ENCODE results near the gene TNFSF4.

Gene TNFSF4

GRCh38 chr1:173210716-173211231 lies 3.6 kb upstream of the TNFSF4 start:
- no peak for DNase-seq (ENCODE audit: low read depth)

- no peak for DNase-seq (ENCODE audit: low read depth)
These were observed 3.2 kb upstream of the TNFSF4 start for GRCh38 chr1:173210283-173210682.

GRCh38 chr1:173208868-173209267 lies 1.7 kb upstream of the TNFSF4 start:
- DNase-seq (ENCODE audit: low read depth) = no peak

- no peak for DNase-seq (ENCODE audit: low read depth)
These were observed 1.0 kb upstream of the TNFSF4 start for GRCh38 chr1:173208146-173208545.

- DNase-seq (ENCODE audit: low read depth) = no peak
These were observed 1.7 kb downstream of the TNFSF4 start for GRCh38 chr1:173205146-173206051.

- DNase-seq (ENCODE audit: low read depth) = no peak
These were observed 2.4 kb downstream of the TNFSF4 start for GRCh38 chr1:173204693-173205092.

- peak; percentile 68 for DNase-seq (ENCODE audit: low read depth)
These were observed 4.5 kb downstream of the TNFSF4 start for GRCh38 chr1:173202424-173203145.

- no peak for DNase-seq (ENCODE audit: low read depth)
These were observed 5.2 kb downstream of the TNFSF4 start for GRCh38 chr1:173201969-173202368.

GRCh38 chr1:173195596-173196088 lies 11.5 kb downstream of the TNFSF4 start:
- DNase-seq (ENCODE audit: low read depth) = no peak

- DNase-seq (ENCODE audit: low read depth) = peak; percentile 58
These were observed 13.5 kb downstream of the TNFSF4 start for GRCh38 chr1:173193639-173194038.

GRCh38 chr1:173191011-173191705 lies 16.0 kb downstream of the TNFSF4 start:
- DNase-seq (ENCODE audit: low read depth) = no peak

GRCh38 chr1:173190101-173190936 lies 16.8 kb downstream of the TNFSF4 start:
- DNase-seq (ENCODE audit: low read depth) = peak; percentile 92

GRCh38 chr1:173187671-173188237 lies 19.4 kb downstream of the TNFSF4 start:
- DNase-seq (ENCODE audit: low read depth) = no peak

- DNase-seq (ENCODE audit: low read depth) = no peak
These were observed 25.3 kb downstream of the TNFSF4 start for GRCh38 chr1:173181791-173182190.

GRCh38 chr1:173176246-173176645 lies 30.9 kb downstream of the TNFSF4 start:
- DNase-seq (ENCODE audit: low read depth) = no peak

GRCh38 chr1:173175514-173176145 lies 31.5 kb downstream of the TNFSF4 start:
- DNase-seq (ENCODE audit: low read depth) = no peak

- no peak for DNase-seq (ENCODE audit: low read depth)
These were observed 33.7 kb downstream of the TNFSF4 start for GRCh38 chr1:173173388-173173787.

- no peak for DNase-seq (ENCODE audit: low read depth)
These were observed 36.0 kb downstream of the TNFSF4 start for GRCh38 chr1:173171152-173171551.

- no peak for DNase-seq (ENCODE audit: low read depth)
These were observed 38.2 kb downstream of the TNFSF4 start for GRCh38 chr1:173168941-173169340.

GRCh38 chr1:173164686-173165085 lies 42.4 kb downstream of the TNFSF4 start:
- DNase-seq (ENCODE audit: low read depth) = no peak

Data from HS-27A (cell line).